ENCODE results near the gene SMIM30.
"Not testable (repeated sequence)": the region's sequence is repeated elsewhere in the genome, so short reads cannot be mapped to it uniquely, and the experiment has no call there.

The SMIM30 gene, protein sequence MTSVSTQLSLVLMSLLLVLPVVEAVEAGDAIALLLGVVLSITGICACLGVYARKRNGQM

DNA sequence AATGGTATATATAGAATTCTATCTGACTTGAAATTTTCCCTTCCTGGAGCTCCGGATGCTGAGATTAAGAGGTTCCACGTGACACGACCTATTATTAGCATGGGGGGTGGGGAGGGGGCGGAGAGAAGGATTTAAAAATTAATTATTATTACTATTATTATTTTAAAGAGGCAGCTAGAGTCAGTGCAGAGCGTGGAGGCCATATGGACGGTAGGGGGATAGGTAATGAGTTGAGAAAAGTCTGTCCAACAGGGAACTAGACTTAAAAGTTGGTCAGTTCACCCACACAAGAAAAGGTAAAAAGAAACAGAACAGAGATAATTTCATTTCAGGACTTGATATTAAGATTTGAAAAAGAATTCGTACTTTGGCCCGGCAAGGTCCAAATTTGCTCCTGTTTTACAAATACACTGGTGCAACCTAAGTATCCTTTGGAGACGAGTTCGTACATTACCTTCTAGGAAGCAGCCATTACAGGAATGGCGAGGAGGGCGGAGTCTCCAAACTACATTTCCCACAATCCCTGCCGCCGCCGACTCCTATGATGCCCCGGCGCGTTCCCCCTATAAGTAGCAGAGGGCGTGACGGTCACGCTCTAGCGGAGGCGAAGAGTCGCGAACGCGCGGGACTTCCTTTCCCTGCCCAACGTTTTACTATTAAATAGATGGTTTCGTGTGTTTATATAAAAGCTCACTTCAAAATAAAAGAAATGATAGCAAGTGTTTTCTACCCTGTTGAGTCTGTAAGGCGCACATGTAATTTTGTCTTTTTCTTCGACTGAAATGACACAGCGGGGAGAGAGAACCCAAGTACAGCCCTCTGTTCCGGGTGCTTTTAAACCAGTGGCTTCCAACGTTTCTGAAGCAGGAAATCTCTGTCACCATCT is at the start of gene SMIM30:
SMIM30 (minus strand) TSS at position 481 of the 886 bp plus-strand sequence. CDS start 976 bp downstream, outside the sequence.
- peak; percentile 85 for DNase-seq (ENCODE audit: low spot score)
- H3K27ac ChIP-seq: no peak within 1 kb of the TSS
- no peak for TF ChIP-seq CTCF (conservative IDR thresholded peaks at IDR 0.05; ENCODE audit: low read depth)
- ChIA-PET POLR2A (ENCODE audit: low non-redundant PET) (interaction anchor here (0.6 kb wide), 1 partner anchor 551 kb away, joined by 9 read pairs; no protein-coding TSS in a partner anchor), CTCF (interaction anchor here (0.6 kb wide), 1 partner anchor 17 kb away, joined by 4 read pairs; no protein-coding TSS in a partner anchor)

- H3K27ac ChIP-seq; DNase-seq (ENCODE audit: low spot score); CTCF ChIA-PET; POLR2A ChIA-PET (ENCODE audit: low non-redundant PET): not testable (repeated sequence)
Observed at GRCh38 chr7:113166176-113166575, 47.8 kb upstream of the SMIM30 start.

- H3K27ac ChIP-seq: no peak overlapping the region
- POLR2A ChIA-PET (ENCODE audit: low non-redundant PET): no interaction called here
- CTCF ChIA-PET: interaction anchor here (0.6 to 0.7 kb wide), 2 partner anchors 18 to 20 kb away, joined by 3 read pairs; no protein-coding TSS in a partner anchor
- no peak for DNase-seq (ENCODE audit: low spot score)
- no peak for TF ChIP-seq CTCF (conservative IDR thresholded peaks at IDR 0.05; ENCODE audit: low read depth)
Observed at GRCh38 chr7:113161050-113161449, 42.7 kb upstream of the SMIM30 start.

GRCh38 chr7:113159746-113160339 is 41.5 kb upstream of the SMIM30 start:
- TF ChIP-seq CTCF (conservative IDR thresholded peaks at IDR 0.05; ENCODE audit: low read depth): peak; percentile 62
- POLR2A ChIA-PET (ENCODE audit: low non-redundant PET): no interaction called here

DNA sequence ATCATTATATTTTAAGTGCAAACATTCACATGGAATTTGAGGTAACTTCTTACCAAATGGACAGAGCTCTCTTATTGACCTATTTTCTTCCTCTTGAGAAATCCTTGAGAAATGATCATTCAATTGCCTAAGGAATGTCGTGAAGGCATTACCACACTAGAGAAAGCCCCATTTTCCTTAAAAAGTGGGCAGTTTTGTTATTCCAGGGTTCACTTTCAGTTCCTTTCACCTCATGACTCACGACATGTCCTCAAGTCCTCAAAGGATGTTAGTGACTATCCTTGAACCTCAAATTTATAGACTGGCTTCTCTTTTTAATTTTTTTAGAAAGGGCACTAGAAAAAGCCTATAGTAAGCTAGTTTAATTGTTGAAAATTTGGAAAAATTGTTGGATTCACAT is 40.4 kb upstream of the SMIM30 start:
- CTCF ChIA-PET: interaction anchor here (0.8 kb wide), 1 partner anchor 10 kb away, joined by 4 read pairs; no protein-coding TSS in a partner anchor
- no peak overlapping the region for H3K27ac ChIP-seq
- no peak for DNase-seq (ENCODE audit: low spot score)
- TF ChIP-seq CTCF (conservative IDR thresholded peaks at IDR 0.05; ENCODE audit: low read depth): no peak
- POLR2A ChIA-PET (ENCODE audit: low non-redundant PET): no interaction called here

More at GRCh38 chr7:113159746-113160339, 41.5 kb upstream of the SMIM30 start:
- DNase-seq (ENCODE audit: low spot score): peak; percentile 28
- CTCF ChIA-PET: interaction anchor here (0.6 to 1.0 kb wide), 5 partner anchors 8 to 593 kb away, joined by 3 to 6 read pairs (median 4); no protein-coding TSS in a partner anchor
- H3K27ac ChIP-seq: no peak overlapping the region

- no peak for TF ChIP-seq CTCF (conservative IDR thresholded peaks at IDR 0.05; ENCODE audit: low read depth)
- ChIA-PET POLR2A (ENCODE audit: low non-redundant PET) (no interaction called here), CTCF (no interaction called here)
- no peak overlapping the region for H3K27ac ChIP-seq
- no peak for DNase-seq (ENCODE audit: low spot score)
Observed at GRCh38 chr7:113154117-113154516, 35.8 kb upstream of the SMIM30 start.
